DND-41 (cell line): ENCODE data around the gene UTP14C.

ENCODE experiments used
- ATAC-seq: fragments of 200-7000 bp; cut with Tn5 transposase; 3 replicates; pipeline ENCODE4 v1.9.1; 2021; ENCODE audit warnings: low read depth; ENCODE audit not compliant: insufficient read depth
- DNase-seq: peaks from one replicate; pipeline ENCODE4 v3.0.0-alpha.2; 2020
- H2AFZ ChIP-seq: 2 replicates; pipeline ENCODE4 v1.6.0; 2012; ENCODE audit warnings: low read depth, low read length
- H3K27ac ChIP-seq: 2 replicates; pipeline ENCODE4 v1.5.1; 2012; ENCODE audit warnings: low read length, inconsistent platforms
- H3K27me3 ChIP-seq: fragments of 200-600 bp; sonication (generic); 2 replicates; pipeline ENCODE4 v1.6.0; 2012; ENCODE audit warnings: low read length, mild to moderate bottlenecking, inconsistent platforms; ENCODE audit not compliant: insufficient read depth, poor library complexity
- H3K36me3 ChIP-seq: 2 replicates; pipeline ENCODE4 v1.5.1; 2012; ENCODE audit warnings: low read length, inconsistent platforms; ENCODE audit not compliant: insufficient read depth
- H3K4me1 ChIP-seq: 2 replicates; pipeline ENCODE4 v1.5.1; 2012; ENCODE audit warnings: mild to moderate bottlenecking, low read length; ENCODE audit not compliant: insufficient read depth
- H3K4me2 ChIP-seq: 2 replicates; pipeline ENCODE4 v1.6.0; 2012; ENCODE audit warnings: mild to moderate bottlenecking, moderate library complexity, low read length, inconsistent platforms; ENCODE audit not compliant: insufficient read depth
- H3K4me3 ChIP-seq, 2 experiments: fragments of 200-600 bp in 1 of 2; shearing (Covaris generic) in 1 of 2; 2 replicates each; pipeline ENCODE4 v1.5.1; 2012 to 2016; ENCODE audit warnings: inconsistent platforms in 2 of 2, low read length in 2 of 2, mild to moderate bottlenecking in 2 of 2, low read depth in 1 of 2, moderate library complexity in 1 of 2
- H3K79me2 ChIP-seq: 2 replicates; pipeline ENCODE4 v1.6.0; 2012; ENCODE audit warnings: low read length, inconsistent platforms; ENCODE audit not compliant: insufficient read depth
- H3K9ac ChIP-seq: 2 replicates; pipeline ENCODE4 v1.6.0; 2012; ENCODE audit warnings: low read depth, mild to moderate bottlenecking, inconsistent platforms, low read length, moderate library complexity
- H3K9me3 ChIP-seq: 2 replicates; pipeline ENCODE4 v1.5.1; 2012; ENCODE audit warnings: low read length, moderate library complexity, mild to moderate bottlenecking, inconsistent platforms; ENCODE audit not compliant: insufficient read depth, severe bottlenecking
- H4K20me1 ChIP-seq: 2 replicates; pipeline ENCODE4 v1.6.0; 2012; ENCODE audit warnings: low read length; ENCODE audit not compliant: insufficient read depth
- EZH2 ChIP-seq: IDR thresholded peaks from 3 replicates; pipeline ENCODE4 v1.6.1; 2012; ENCODE audit warnings: borderline replicate concordance, low read depth, mild to moderate bottlenecking, moderate library complexity, low read length, inconsistent platforms; ENCODE audit not compliant: severe bottlenecking
- TF ChIP-seq, protein P1 (sequence below): IDR thresholded peaks from 2 replicates; pipeline ENCODE4 v1.5.1; 2012; ENCODE audit warnings: borderline replicate concordance, low read length, moderate library complexity, mild to moderate bottlenecking; ENCODE audit not compliant: poor library complexity, severe bottlenecking; ENCODE audit errors: extremely low read depth

Gene UTP14C

GRCh38 chr13:52001120-52001731 is 23.3 kb upstream of the UTP14C start:
- Histone ChIP-seq H2AFZ (no peak overlapping the region), H3K27me3 (peaks cover 5% of the 10 kb centered on the region), H3K36me3 (no peaks in the 10 kb centered on the region), H3K9ac (no peak overlapping the region), H3K79me2 (no peaks in the 10 kb centered on the region), H4K20me1 (no peaks in the 10 kb centered on the region), H3K4me3 (no peak overlapping the region), H3K27ac (no peak overlapping the region), H3K9me3 (no peaks in the 10 kb centered on the region), H3K4me1 (no peaks in the 10 kb centered on the region), H3K4me2 (no peak overlapping the region)
- DNase-seq (no peak), ATAC-seq (peak; percentile 94)
- TF ChIP-seq, protein P1, sequence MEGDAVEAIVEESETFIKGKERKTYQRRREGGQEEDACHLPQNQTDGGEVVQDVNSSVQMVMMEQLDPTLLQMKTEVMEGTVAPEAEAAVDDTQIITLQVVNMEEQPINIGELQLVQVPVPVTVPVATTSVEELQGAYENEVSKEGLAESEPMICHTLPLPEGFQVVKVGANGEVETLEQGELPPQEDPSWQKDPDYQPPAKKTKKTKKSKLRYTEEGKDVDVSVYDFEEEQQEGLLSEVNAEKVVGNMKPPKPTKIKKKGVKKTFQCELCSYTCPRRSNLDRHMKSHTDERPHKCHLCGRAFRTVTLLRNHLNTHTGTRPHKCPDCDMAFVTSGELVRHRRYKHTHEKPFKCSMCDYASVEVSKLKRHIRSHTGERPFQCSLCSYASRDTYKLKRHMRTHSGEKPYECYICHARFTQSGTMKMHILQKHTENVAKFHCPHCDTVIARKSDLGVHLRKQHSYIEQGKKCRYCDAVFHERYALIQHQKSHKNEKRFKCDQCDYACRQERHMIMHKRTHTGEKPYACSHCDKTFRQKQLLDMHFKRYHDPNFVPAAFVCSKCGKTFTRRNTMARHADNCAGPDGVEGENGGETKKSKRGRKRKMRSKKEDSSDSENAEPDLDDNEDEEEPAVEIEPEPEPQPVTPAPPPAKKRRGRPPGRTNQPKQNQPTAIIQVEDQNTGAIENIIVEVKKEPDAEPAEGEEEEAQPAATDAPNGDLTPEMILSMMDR: peak; percentile 84
- no peak for TF ChIP-seq EZH2

GRCh38 chr13:52002361-52002760 is 22.1 kb upstream of the UTP14C start:
- no peak for ATAC-seq
- no peaks in the 10 kb centered on the region for H3K36me3 ChIP-seq
- H3K4me2 ChIP-seq: no peak overlapping the region
- H3K9ac ChIP-seq: no peak overlapping the region
- no peak for DNase-seq
- no peak overlapping the region for H3K27ac ChIP-seq
- no peaks in the 10 kb centered on the region for H3K79me2 ChIP-seq
- H4K20me1 ChIP-seq: no peaks in the 10 kb centered on the region
- no peak overlapping the region for H2AFZ ChIP-seq
- TF ChIP-seq, protein P1: no peak
- no peak for TF ChIP-seq EZH2
- no peaks in the 10 kb centered on the region for H3K9me3 ChIP-seq
- H3K27me3 ChIP-seq: peaks cover 7% of the 10 kb centered on the region
- H3K4me1 ChIP-seq: no peaks in the 10 kb centered on the region
- H3K4me3 ChIP-seq: no peak overlapping the region

DNA sequence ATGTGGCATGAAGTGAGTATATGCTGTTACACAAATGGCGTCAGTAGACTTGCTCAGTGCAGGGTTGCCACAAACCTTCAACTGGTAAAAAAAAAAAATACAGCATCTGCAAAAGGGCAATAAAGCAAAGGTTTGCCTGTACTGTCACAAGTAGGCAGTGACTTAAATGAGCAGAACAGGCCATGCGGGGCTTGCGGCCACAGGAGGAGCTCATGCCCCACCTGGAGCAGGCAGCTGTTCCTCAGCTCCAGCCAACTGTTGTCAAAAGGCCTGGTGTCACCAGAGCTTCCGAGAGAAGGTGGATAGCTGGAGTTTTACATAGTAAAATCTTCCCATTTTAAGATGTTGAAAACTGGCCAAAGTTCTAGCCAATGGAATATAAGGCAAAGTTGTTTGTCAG is 20.9 kb upstream of the UTP14C start:
- no peak for DNase-seq
- no peak for ATAC-seq
- H3K4me1 ChIP-seq: no peaks in the 10 kb centered on the region

More for the DNA sequence above, 20.9 kb upstream of the UTP14C start:
- Histone ChIP-seq H3K4me3 (no peak overlapping the region), H4K20me1 (no peaks in the 10 kb centered on the region), H3K27ac (no peak overlapping the region), H3K4me2 (no peak overlapping the region), H3K36me3 (no peaks in the 10 kb centered on the region), H3K79me2 (no peaks in the 10 kb centered on the region), H3K9me3 (no peaks in the 10 kb centered on the region), H2AFZ (no peak overlapping the region), H3K27me3 (peaks cover 11% of the 10 kb centered on the region), H3K9ac (no peak overlapping the region)
- TF ChIP-seq, protein P1: no peak
- no peak for TF ChIP-seq EZH2
